A549 (cell line): Measurements from ENCODE around the gene CCNYL1. TPM values are rescaled to one million over a fixed set of nuclear protein-coding genes. Genes with fewer than 3 reads are reported as not detected.
"Not testable (repeated sequence)": the region's sequence is repeated elsewhere in the genome, so short reads cannot be mapped to it uniquely, and the experiment has no call there.

Experiments used
- ATAC-seq, 2 experiments: fragments of 200-7000 bp in 1 of 2; fragments of >200 bp in 1 of 2; cut with Nextera tagmentation in 1 of 2; cut with Tn5 transposase in 1 of 2; 3 replicates each; pipeline versions ENCODE4 v1.8.0 to v1.9.1; 2018 to 2020; ENCODE audit warnings: mild to moderate bottlenecking in 1 of 2, moderate library complexity in 1 of 2
- CTCF ChIA-PET: fragments of 300-600 bp; sonication (Branson Sonifier 250); formaldehyde crosslinking; extraction: SDS; loops from one replicate; lab custom pipeline; 2021; ENCODE audit warnings: antibody characterized with exemption, inconsistent platforms; lab: Yijun Ruan, JAX
- POLR2A ChIA-PET: fragments of 350-600 bp; formaldehyde crosslinking; extraction: SDS; loops from one replicate; lab custom pipeline; 2021; ENCODE audit warnings: antibody characterized with exemption, inconsistent platforms; lab: Yijun Ruan, JAX
- DNase-seq, 2 experiments: peaks; one replicate each; pipeline versions ENCODE4 v3.0.0 to v3.0.0-alpha.2; 2011 to 2016; ENCODE audit warnings: low read depth in 1 of 2, low spot score in 1 of 2
- FAIRE-seq: peaks from 2 replicates; lab custom pipeline; 2011; peaks lifted over from hg19 to GRCh38; lab: Jason Lieb, UNC
- H3K27ac ChIP-seq, 2 experiments: fragments of >200 bp; sonication (Bioruptor Twin); formaldehyde crosslinking; 3 replicates each; pipeline ENCODE4 v1.5.1; 2016 to 2017
- H3K4me1 ChIP-seq: fragments of >200 bp; sonication (Bioruptor Twin); formaldehyde crosslinking; 3 replicates; pipeline ENCODE4 v1.6.1; 2016
- H3K4me2 ChIP-seq: fragments of >200 bp; sonication (Bioruptor Twin); formaldehyde crosslinking; 3 replicates; pipeline ENCODE4 v1.6.1; 2016
- H3K4me3 ChIP-seq: fragments of >200 bp; sonication (Bioruptor Twin); formaldehyde crosslinking; 3 replicates; pipeline ENCODE4 v1.5.1; 2016
- H3K9me3 ChIP-seq: fragments of >200 bp; sonication (Bioruptor Twin); formaldehyde crosslinking; 3 replicates; pipeline ENCODE4 v1.6.1; 2016
- ATOH8 ChIP-seq: fragments of 250-450 bp; sonication (Bioruptor Pico); IDR thresholded peaks from 2 replicates; pipeline ENCODE4 v1.5.0; 2020; ENCODE audit warnings: low read depth, mild to moderate bottlenecking, moderate library complexity
- BHLHE40 ChIP-seq: IDR thresholded peaks from 2 replicates; pipeline ENCODE4 v1.6.1; 2012; ENCODE audit warnings: low read depth, low read length, inconsistent platforms
- CBX2 ChIP-seq: fragments of 200-600 bp; sonication (generic); IDR thresholded peaks from 2 replicates; pipeline ENCODE4 v1.6.1; 2016; ENCODE audit warnings: low read depth, mild to moderate bottlenecking, borderline replicate concordance
- CBX8 ChIP-seq: fragments of 200-600 bp; sonication (generic); IDR thresholded peaks from 2 replicates; pipeline ENCODE4 v1.6.1; 2016
- CHD2 ChIP-seq: fragments of 150-350 bp; IDR thresholded peaks from 2 replicates; pipeline ENCODE4 v1.6.1; 2014; ENCODE audit warnings: low read length; ENCODE audit not compliant: partially characterized antibody
- CHD4 ChIP-seq: fragments of 200-600 bp; sonication (generic); IDR thresholded peaks from 2 replicates; pipeline ENCODE4 v1.6.1; 2016; ENCODE audit warnings: antibody characterized with exemption, mild to moderate bottlenecking, borderline replicate concordance
- E2F6 ChIP-seq: IDR thresholded peaks from 2 replicates; pipeline ENCODE4 v1.6.1; 2012; ENCODE audit warnings: low read depth, borderline replicate concordance
- EP300 ChIP-seq, 2 experiments: fragments of >200 bp; sonication (Bioruptor Twin); formaldehyde crosslinking; IDR thresholded peaks; 2 replicates in 1 of 2; 3 replicates in 1 of 2; pipeline ENCODE4 v1.6.1; 2016 to 2017
- GATA3 ChIP-seq: IDR thresholded peaks from 2 replicates; pipeline ENCODE4 v1.6.1; 2012; ENCODE audit warnings: borderline replicate concordance
- HDAC2 ChIP-seq: fragments of 200-600 bp; sonication (generic); IDR thresholded peaks from 2 replicates; pipeline ENCODE4 v1.6.1; 2016
- HEYL ChIP-seq: fragments of 250-450 bp; sonication (Bioruptor Pico); IDR thresholded peaks from 2 replicates; pipeline ENCODE4 v1.8.0; 2021; ENCODE audit warnings: mild to moderate bottlenecking, moderate library complexity
- HOXA7 ChIP-seq: fragments of 250-450 bp; sonication (Bioruptor Pico); IDR thresholded peaks from 2 replicates; pipeline ENCODE4 v1.5.0; 2020; ENCODE audit warnings: mild to moderate bottlenecking, moderate library complexity
- HOXB5 ChIP-seq: fragments of 250-450 bp; sonication (Bioruptor Pico); IDR thresholded peaks from 2 replicates; pipeline ENCODE4 v1.5.0; 2020; ENCODE audit warnings: mild to moderate bottlenecking, moderate library complexity
- JUN ChIP-seq, 2 experiments: fragments of >200 bp; sonication (Bioruptor Twin); formaldehyde crosslinking; IDR thresholded peaks; 2 replicates in 1 of 2; 3 replicates in 1 of 2; pipeline ENCODE4 v1.6.1; 2016 to 2017
- KDM1A ChIP-seq: fragments of 200-600 bp; sonication (generic); IDR thresholded peaks from 2 replicates; pipeline ENCODE4 v1.6.1; 2016; ENCODE audit warnings: low read depth, mild to moderate bottlenecking
- KDM5A ChIP-seq: fragments of 200-600 bp; sonication (generic); IDR thresholded peaks from 2 replicates; pipeline ENCODE4 v1.6.1; 2016; ENCODE audit warnings: antibody characterized with exemption, mild to moderate bottlenecking
- NPAS2 ChIP-seq: fragments of 250-450 bp; sonication (Bioruptor Pico); IDR thresholded peaks from 2 replicates; pipeline ENCODE4 v1.8.0; 2022; ENCODE audit warnings: mild to moderate bottlenecking, moderate library complexity, borderline replicate concordance
- POLR2A ChIP-seq: IDR thresholded peaks from 2 replicates; pipeline ENCODE4 v1.6.1; 2012; ENCODE audit warnings: mild to moderate bottlenecking, low read length
- RARB ChIP-seq: fragments of 250-450 bp; sonication (Bioruptor Pico); IDR thresholded peaks from 2 replicates; pipeline ENCODE4 v1.8.0; 2021; ENCODE audit warnings: mild to moderate bottlenecking, moderate library complexity
- RFX5 ChIP-seq: fragments of 450-650 bp; IDR thresholded peaks from 2 replicates; pipeline ENCODE4 v1.7.1; 2014; ENCODE audit warnings: antibody characterized with exemption, mild to moderate bottlenecking, moderate library complexity
- RNF2 ChIP-seq: fragments of 200-600 bp; sonication (generic); IDR thresholded peaks from 2 replicates; pipeline ENCODE4 v1.6.1; 2016; ENCODE audit warnings: low read depth, mild to moderate bottlenecking, antibody characterized with exemption, moderate library complexity, borderline replicate concordance
- SMC3 ChIP-seq: fragments of >200 bp; sonication (Bioruptor Twin); formaldehyde crosslinking; IDR thresholded peaks from 3 replicates; pipeline ENCODE4 v1.6.1; 2018; ENCODE audit warnings: inconsistent platforms
- WGBS: methylation state at CpG from one replicate; pipeline ENCODE4 v1.1.6; 2017; ENCODE audit errors: missing lambda C conversion rate; 5-methylcytosine and 5-hydroxymethylcytosine counted together
- polyA plus RNA-seq, 4 experiments: library from polyadenylated mRNA; depleted of rRNA in 3 of 4; stranded (reverse); fragments of >200 nt; fragmentation: RNase III in 1 of 4; extraction: RNeasy Plus Mini Kit Qiagen cat#74134 plus additional on column Dnase treatment in 1 of 4; gene quantifications; 2 replicates in 3 of 4; 3 replicates in 1 of 4; pipeline ENCODE4 v1.2.3, GENCODE V29; 2011 to 2017
- TF ChIP-seq, protein P1 (sequence below): fragments of >200 bp; sonication (Bioruptor Twin); formaldehyde crosslinking; IDR thresholded peaks from 3 replicates; pipeline ENCODE4 v1.5.1; 2016
- TF ChIP-seq, protein P2 (sequence below): fragments of 150-350 bp; IDR thresholded peaks from 2 replicates; pipeline ENCODE4 v1.6.1; 2014; ENCODE audit warnings: low read depth, mild to moderate bottlenecking, low read length

Gene CCNYL1
- polyA plus RNA-seq, 2 of the 4 experiments (the other 2 are of a cell fraction): 16.9 to 31.6 TPM

DNA sequence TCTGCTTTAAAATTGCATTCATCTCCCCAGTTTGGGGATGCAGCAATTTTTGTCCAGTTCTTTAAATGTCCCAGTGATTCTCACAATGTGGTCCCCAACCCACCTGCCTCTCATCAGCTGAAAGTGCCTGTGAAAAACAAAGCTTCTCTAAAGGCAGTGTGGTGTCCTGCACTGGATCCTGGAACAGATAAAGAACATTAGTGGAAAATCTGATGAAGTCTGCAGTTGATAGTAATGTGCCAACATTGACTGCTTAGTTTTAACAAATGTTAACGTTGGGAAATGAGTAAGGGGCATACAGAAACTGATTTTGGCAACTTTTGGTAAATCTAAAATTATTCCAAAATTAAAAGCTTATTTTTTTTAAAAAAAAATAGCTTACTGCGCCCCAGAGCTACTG lies 49.0 kb downstream of the CCNYL1 start:
- POLR2A ChIA-PET: interaction anchor here (1.0 kb wide), 1 partner anchor 9 kb away, joined by 5 read pairs; the partner anchor contains the start of gene FZD5
- H3K27ac ChIP-seq: no peak overlapping the region
- 84% methylated on average over 2 of the region's 2 CpGs for whole genome bisulfite sequencing
- no peak for FAIRE-seq
- no peak for DNase-seq
- no peak for TF ChIP-seq CBX2
- no peak for TF ChIP-seq HDAC2
- no peak for TF ChIP-seq JUN (IDR thresholded peaks at IDR 0.05)
- TF ChIP-seq RARB (CRISPR knock-in tag): no peak
- TF ChIP-seq HEYL (CRISPR knock-in tag): no peak
- TF ChIP-seq HOXB5 (CRISPR knock-in tag): no peak
- TF ChIP-seq CHD2: no peak
- no peak for TF ChIP-seq EP300 (IDR thresholded peaks at IDR 0.05)
- no peak for TF ChIP-seq HOXA7 (CRISPR knock-in tag)
- TF ChIP-seq RFX5: no peak
- TF ChIP-seq SMC3: no peak
- no peak for TF ChIP-seq NPAS2 (CRISPR knock-in tag)
- no peak for TF ChIP-seq GATA3
- H3K9me3 ChIP-seq: no peaks in the 10 kb centered on the region
- CTCF ChIA-PET: interaction anchor here (1.1 to 8.6 kb wide), 6 partner anchors 13 to 299 kb away, joined by 3 to 67 read pairs (median 5); no protein-coding TSS in a partner anchor
- peaks cover 15% of the 10 kb centered on the region for H3K4me1 ChIP-seq
- no peak overlapping the region for H3K4me3 ChIP-seq
- ATAC-seq: no peak
- H3K4me2 ChIP-seq: no peak overlapping the region

- not testable (repeated sequence) for H3K4me3 ChIP-seq, H3K27ac ChIP-seq, H3K9me3 ChIP-seq, FAIRE-seq, ATAC-seq, H3K4me2 ChIP-seq, DNase-seq
- peaks cover 25% of the 10 kb centered on the region for H3K4me1 ChIP-seq
- 92% methylated on average over 3 of the region's 3 CpGs for WGBS
- ChIA-PET POLR2A (interaction anchor here (1.0 kb wide), 1 partner anchor 8 kb away, joined by 5 read pairs; the partner anchor contains the start of gene FZD5), CTCF (interaction anchor here (0.9 to 8.6 kb wide), 6 partner anchors 14 to 315 kb away, joined by 3 to 67 read pairs (median 5); no protein-coding TSS in a partner anchor)
These were observed 50.0 kb downstream of the CCNYL1 start for GRCh38 chr2:207761426-207761825.

- H3K4me1 ChIP-seq: peaks cover 30% of the 10 kb centered on the region
- DNase-seq (no peak), ATAC-seq (no peak), FAIRE-seq (no peak)
- no peak overlapping the region for H3K4me2 ChIP-seq
- ChIA-PET CTCF (interaction anchor here (0.6 to 8.6 kb wide), 4 partner anchors 15 to 314 kb away, joined by 3 to 67 read pairs (median 4); no protein-coding TSS in a partner anchor), POLR2A (no interaction called here)
- WGBS: 93% methylated on average over 8 of the region's 8 CpGs
- H3K27ac ChIP-seq: no peak overlapping the region
- no peak for TF ChIP-seq CBX2
- no peak for TF ChIP-seq E2F6
- TF ChIP-seq POLR2A: no peak
- TF ChIP-seq KDM1A: no peak
- TF ChIP-seq, protein P1, sequence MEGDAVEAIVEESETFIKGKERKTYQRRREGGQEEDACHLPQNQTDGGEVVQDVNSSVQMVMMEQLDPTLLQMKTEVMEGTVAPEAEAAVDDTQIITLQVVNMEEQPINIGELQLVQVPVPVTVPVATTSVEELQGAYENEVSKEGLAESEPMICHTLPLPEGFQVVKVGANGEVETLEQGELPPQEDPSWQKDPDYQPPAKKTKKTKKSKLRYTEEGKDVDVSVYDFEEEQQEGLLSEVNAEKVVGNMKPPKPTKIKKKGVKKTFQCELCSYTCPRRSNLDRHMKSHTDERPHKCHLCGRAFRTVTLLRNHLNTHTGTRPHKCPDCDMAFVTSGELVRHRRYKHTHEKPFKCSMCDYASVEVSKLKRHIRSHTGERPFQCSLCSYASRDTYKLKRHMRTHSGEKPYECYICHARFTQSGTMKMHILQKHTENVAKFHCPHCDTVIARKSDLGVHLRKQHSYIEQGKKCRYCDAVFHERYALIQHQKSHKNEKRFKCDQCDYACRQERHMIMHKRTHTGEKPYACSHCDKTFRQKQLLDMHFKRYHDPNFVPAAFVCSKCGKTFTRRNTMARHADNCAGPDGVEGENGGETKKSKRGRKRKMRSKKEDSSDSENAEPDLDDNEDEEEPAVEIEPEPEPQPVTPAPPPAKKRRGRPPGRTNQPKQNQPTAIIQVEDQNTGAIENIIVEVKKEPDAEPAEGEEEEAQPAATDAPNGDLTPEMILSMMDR: no peak
- no peak for TF ChIP-seq CBX8
- TF ChIP-seq RARB (CRISPR knock-in tag): no peak
- no peak for TF ChIP-seq BHLHE40
- TF ChIP-seq ATOH8 (CRISPR knock-in tag): no peak
- TF ChIP-seq KDM5A: no peak
- no peak for TF ChIP-seq RNF2
- TF ChIP-seq GATA3: no peak
- no peak for TF ChIP-seq HDAC2
- TF ChIP-seq CHD4: no peak
- TF ChIP-seq, protein P2, sequence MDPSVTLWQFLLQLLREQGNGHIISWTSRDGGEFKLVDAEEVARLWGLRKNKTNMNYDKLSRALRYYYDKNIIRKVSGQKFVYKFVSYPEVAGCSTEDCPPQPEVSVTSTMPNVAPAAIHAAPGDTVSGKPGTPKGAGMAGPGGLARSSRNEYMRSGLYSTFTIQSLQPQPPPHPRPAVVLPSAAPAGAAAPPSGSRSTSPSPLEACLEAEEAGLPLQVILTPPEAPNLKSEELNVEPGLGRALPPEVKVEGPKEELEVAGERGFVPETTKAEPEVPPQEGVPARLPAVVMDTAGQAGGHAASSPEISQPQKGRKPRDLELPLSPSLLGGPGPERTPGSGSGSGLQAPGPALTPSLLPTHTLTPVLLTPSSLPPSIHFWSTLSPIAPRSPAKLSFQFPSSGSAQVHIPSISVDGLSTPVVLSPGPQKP: no peak
- no peak for TF ChIP-seq SMC3
- no peak overlapping the region for H3K4me3 ChIP-seq
- no peaks in the 10 kb centered on the region for H3K9me3 ChIP-seq
These were observed 50.7 kb downstream of the CCNYL1 start for GRCh38 chr2:207762146-207762545.
